HG02973 (cell line): ENCODE results near the gene BCAS1.

Experiments
- ATAC-seq: cut with Tn5 transposase; IDR thresholded peaks from one replicate; pipeline ENCODE4 v1.9.1; 2021; ENCODE audit warnings: moderate library complexity; ENCODE audit not compliant: unreplicated experiment

BCAS1 gene

GRCh38 chr20:53947501-53948195 is 122.7 kb downstream of the BCAS1 start:
- no peak for ATAC-seq

- no peak for ATAC-seq
These were observed 124.3 kb downstream of the BCAS1 start for GRCh38 chr20:53946106-53946505.

GRCh38 chr20:53945478-53945877 is 124.9 kb downstream of the BCAS1 start:
- ATAC-seq = no peak

- ATAC-seq = no peak
These were observed 125.6 kb downstream of the BCAS1 start for GRCh38 chr20:53944796-53945195.

- ATAC-seq = no peak
These were observed 126.7 kb downstream of the BCAS1 start for GRCh38 chr20:53943522-53944291.

- no peak for ATAC-seq
These were observed 127.4 kb downstream of the BCAS1 start for GRCh38 chr20:53942973-53943372.

GRCh38 chr20:53942472-53942816 is 128.0 kb downstream of the BCAS1 start:
- ATAC-seq = no peak

- ATAC-seq = no peak
These were observed 128.5 kb downstream of the BCAS1 start for GRCh38 chr20:53941680-53942471.

- ATAC-seq = no peak
These were observed 129.4 kb downstream of the BCAS1 start for GRCh38 chr20:53940907-53941545.

- no peak for ATAC-seq
These were observed 130.1 kb downstream of the BCAS1 start for GRCh38 chr20:53940360-53940702.

- ATAC-seq = no peak
These were observed 130.6 kb downstream of the BCAS1 start for GRCh38 chr20:53939572-53940359.

GRCh38 chr20:53939190-53939571 is 131.2 kb downstream of the BCAS1 start:
- no peak for ATAC-seq

GRCh38 chr20:53938739-53939138 is 131.7 kb downstream of the BCAS1 start:
- no peak for ATAC-seq

GRCh38 chr20:53937929-53938367 is 132.4 kb downstream of the BCAS1 start:
- no peak for ATAC-seq

GRCh38 chr20:53937339-53937741 is 133.1 kb downstream of the BCAS1 start:
- no peak for ATAC-seq

- no peak for ATAC-seq
These were observed 134.9 kb downstream of the BCAS1 start for GRCh38 chr20:53935344-53936084.

- no peak for ATAC-seq
These were observed 135.7 kb downstream of the BCAS1 start for GRCh38 chr20:53934421-53935343.

GRCh38 chr20:53933232-53933846 is 137.1 kb downstream of the BCAS1 start:
- no peak for ATAC-seq
